HCT116 (cell line): ENCODE measurements around the gene URAD. TPM values are rescaled to one million over a fixed set of nuclear protein-coding genes. Genes with fewer than 3 reads are reported as not detected.

Experiments
- ATAC-seq: fragments of 200-7000 bp; cut with Tn5 transposase; 2 replicates; pipeline ENCODE4 v1.9.1; 2020; ENCODE audit warnings: mild to moderate bottlenecking, moderate library complexity
- BruUV-seq: library from RNA; stranded (reverse); fragments of 400-500 nt; replicated peaks from 2 replicates; lab custom pipeline; 2021; lab: Mats Ljungman, UMichigan
- CTCF ChIA-PET: fragments of 300-600 bp; sonication (Branson Sonifier 250); formaldehyde crosslinking; loops from one replicate; lab custom pipeline; 2021; ENCODE audit warnings: antibody characterized with exemption; lab: Charles Lee
- POLR2A ChIA-PET: fragments of 300-600, 350-600 bp; sonication (Branson Sonifier 250); formaldehyde crosslinking; loops from one replicate; lab custom pipeline; 2021; ENCODE audit warnings: antibody characterized with exemption; lab: Charles Lee
- RAD21 ChIA-PET, 2 experiments: fragments of 300-600 bp; sonication (Branson Sonifier 250); formaldehyde crosslinking; loops; one replicate each; lab custom pipeline; 2023; ENCODE audit warnings: low total read pairs in 2 of 2; ENCODE audit not compliant: uncharacterized antibody in 2 of 2, unreplicated experiment in 2 of 2, low non-redundant PET in 1 of 2; lab: Charles Lee
- DNase-seq: peaks from one replicate; pipeline ENCODE4 v3.0.0-alpha.2; 2010; ENCODE audit warnings: low read depth, low spot score
- H2AFZ ChIP-seq: fragments of 200-600 bp; shearing (Covaris generic), sonication (generic); 2 replicates; pipeline ENCODE4 v1.6.1; 2017; ENCODE audit warnings: low read depth, mixed run types, mixed read lengths, antibody characterized with exemption, low read length; ENCODE audit not compliant: poor library complexity, severe bottlenecking
- H3K27ac ChIP-seq: 2 replicates; pipeline ENCODE4 v1.5.1; 2012; ENCODE audit warnings: low read depth, low read length
- H3K27me3 ChIP-seq: fragments of 200-600 bp; sonication (generic); 2 replicates; pipeline ENCODE4 v1.6.1; 2016; ENCODE audit warnings: mixed run types, low read length, mixed read lengths; ENCODE audit not compliant: insufficient read depth
- H3K36me3 ChIP-seq, 2 experiments: fragments of 200-500 bp in 1 of 2; fragments of 200-600 bp in 1 of 2; sonication (Bioruptor generic) in 1 of 2; sonication (generic) in 1 of 2; 2 replicates each; pipeline versions ENCODE4 v1.5.1 to v1.6.1; 2014 to 2016; ENCODE audit warnings: low read length in 2 of 2, inconsistent platforms in 1 of 2, mixed read lengths in 1 of 2, mixed run types in 1 of 2; ENCODE audit not compliant: insufficient read depth in 2 of 2, control insufficient read depth in 1 of 2
- H3K4me1 ChIP-seq, 2 experiments: fragments of 200-600 bp in 1 of 2; sonication (generic) in 1 of 2; 2 replicates each; pipeline versions ENCODE4 v1.5.1 to v1.6.1; 2012 to 2017; ENCODE audit warnings: low read length in 2 of 2, inconsistent platforms in 1 of 2, mild to moderate bottlenecking in 1 of 2, mixed read lengths in 1 of 2, mixed run types in 1 of 2, moderate library complexity in 1 of 2; ENCODE audit not compliant: insufficient read depth in 2 of 2, control insufficient read depth in 1 of 2
- H3K4me2 ChIP-seq: fragments of 200-600 bp; sonication (generic); 2 replicates; pipeline ENCODE4 v1.6.1; 2017; ENCODE audit warnings: mixed run types, low read length, mixed read lengths
- H3K4me3 ChIP-seq, 2 experiments: fragments of 200-600 bp in 1 of 2; sonication (generic) in 1 of 2; replicated peaks in 1 of 2; 2 replicates each; pipeline ENCODE4 v1.5.1; 2011 to 2016; ENCODE audit warnings: low read length in 2 of 2, control low read depth in 1 of 2, low read depth in 1 of 2, mild to moderate bottlenecking in 1 of 2, mixed read lengths in 1 of 2, mixed run types in 1 of 2
- H3K79me2 ChIP-seq: fragments of 200-600 bp; sonication (generic); 2 replicates; pipeline ENCODE4 v1.6.1; 2017; ENCODE audit warnings: mild to moderate bottlenecking, mixed run types, low read length, moderate library complexity, mixed read lengths; ENCODE audit not compliant: insufficient read depth
- H3K9ac ChIP-seq: fragments of 200-600 bp; sonication (generic); 2 replicates; pipeline ENCODE4 v1.6.1; 2016; ENCODE audit warnings: low read length, mixed read lengths
- H3K9me2 ChIP-seq: fragments of 200-600 bp; sonication (generic), shearing (Covaris generic); 2 replicates; pipeline ENCODE4 v1.6.1; 2017; ENCODE audit warnings: mixed run types, mild to moderate bottlenecking, moderate library complexity; ENCODE audit not compliant: insufficient read depth
- H3K9me3 ChIP-seq, 2 experiments: fragments of 200-500 bp in 1 of 2; fragments of 200-600 bp in 1 of 2; sonication (Bioruptor generic) in 1 of 2; sonication (generic) in 1 of 2; 2 replicates each; pipeline ENCODE4 v1.6.1; 2014 to 2017; ENCODE audit warnings: low read length in 2 of 2, mixed read lengths in 2 of 2, inconsistent platforms in 1 of 2, low read depth in 1 of 2, mild to moderate bottlenecking in 1 of 2, mixed run types in 1 of 2, moderate library complexity in 1 of 2; ENCODE audit not compliant: control insufficient read depth in 1 of 2, insufficient read depth in 1 of 2
- H4K20me1 ChIP-seq: fragments of 200-600 bp; sonication (generic), shearing (Covaris generic); 2 replicates; pipeline ENCODE4 v1.6.1; 2017; ENCODE audit warnings: mixed run types, mild to moderate bottlenecking, moderate library complexity; ENCODE audit not compliant: insufficient read depth
- ATF3 ChIP-seq: IDR thresholded peaks from 2 replicates; pipeline ENCODE4 v1.6.1; 2012
- CBX3 ChIP-seq: IDR thresholded peaks from 2 replicates; pipeline ENCODE4 v1.6.1; 2012; ENCODE audit warnings: low read depth
- EGR1 ChIP-seq: IDR thresholded peaks from 2 replicates; pipeline ENCODE4 v1.6.1; 2012; ENCODE audit warnings: low read depth
- ELF1 ChIP-seq: IDR thresholded peaks from 2 replicates; pipeline ENCODE4 v1.6.1; 2012; ENCODE audit warnings: low read depth, borderline replicate concordance
- EZH2phosphoT487 ChIP-seq: fragments of 200-600 bp; IDR thresholded peaks from 2 replicates; pipeline ENCODE4 v1.6.1; 2018; ENCODE audit warnings: antibody characterized with exemption, borderline replicate concordance
- FOSL1 ChIP-seq: IDR thresholded peaks from 2 replicates; pipeline ENCODE4 v1.6.1; 2012; ENCODE audit warnings: low read depth
- POLR2A ChIP-seq: IDR thresholded peaks from 2 replicates; pipeline ENCODE4 v1.7.0; 2011; ENCODE audit warnings: borderline replicate concordance; ENCODE audit not compliant: insufficient read depth, insufficient read length; ENCODE audit errors: extremely low read depth
- POLR2AphosphoS5 ChIP-seq: IDR thresholded peaks from 2 replicates; pipeline ENCODE4 v1.6.1; 2011; ENCODE audit warnings: mild to moderate bottlenecking, low read depth, low read length, moderate library complexity
- SRF ChIP-seq: IDR thresholded peaks from 2 replicates; pipeline ENCODE4 v1.6.1; 2012; ENCODE audit warnings: low read depth
- TCF7L2 ChIP-seq: IDR thresholded peaks from 2 replicates; pipeline ENCODE4 v1.7.0; 2011; ENCODE audit warnings: borderline replicate concordance, inconsistent platforms; ENCODE audit not compliant: insufficient read depth, insufficient read length; ENCODE audit errors: extremely low read depth
- YY1 ChIP-seq: IDR thresholded peaks from 2 replicates; pipeline ENCODE4 v1.6.1; 2011; ENCODE audit warnings: low read length, low read depth, moderate library complexity, mild to moderate bottlenecking; ENCODE audit not compliant: insufficient replicate concordance; ENCODE audit errors: extremely low read depth
- ZFX ChIP-seq: fragments of 450-650 bp; IDR thresholded peaks from 2 replicates; pipeline ENCODE4 v1.6.1; 2017
- ZNF274 ChIP-seq: fragments of 200-500 bp; sonication (Bioruptor generic); IDR thresholded peaks from 2 replicates; pipeline ENCODE4 v1.6.1; 2014; ENCODE audit warnings: mild to moderate bottlenecking, low read depth, low read length, inconsistent platforms
- intact Hi-C: fragments of 100-400 bp; cut with micrococcal nuclease; formaldehyde crosslinking; loops from 2 replicates; pipeline ENCODE4 v1.10.0; 2022
- total RNA-seq: library from RNA; stranded (reverse); gene quantifications from one replicate; pipeline ENCODE4 v1.2.1, GENCODE V29; 2021; ENCODE audit not compliant: unreplicated experiment

The URAD gene
- total RNA-seq, 1 experiment from 2014 or later: not detected

- H4K20me1 ChIP-seq: no peaks in the 10 kb centered on the region
- H3K9ac ChIP-seq: no peak overlapping the region
- H3K4me3 ChIP-seq: no peak overlapping the region
- POLR2A ChIA-PET: no interaction called here
- no peaks in the 10 kb centered on the region for H3K9me3 ChIP-seq
- BruUV-seq: no TSS peak
- TF ChIP-seq FOSL1: no peak
- no peak for TF ChIP-seq TCF7L2
- TF ChIP-seq ATF3: no peak
- TF ChIP-seq YY1: no peak
- TF ChIP-seq POLR2AphosphoS5: no peak
- no peak for TF ChIP-seq CBX3
- no peak for TF ChIP-seq SRF
- TF ChIP-seq ZFX: no peak
- no peak for TF ChIP-seq EZH2phosphoT487
- TF ChIP-seq POLR2A: no peak
- TF ChIP-seq ELF1: no peak
- TF ChIP-seq EGR1: no peak
- TF ChIP-seq ZNF274: no peak
- H3K36me3 ChIP-seq: no peaks in the 10 kb centered on the region
- H3K27me3 ChIP-seq: no peaks in the 10 kb centered on the region
- H3K4me2 ChIP-seq: no peak overlapping the region
- peaks cover 6 to 20% of the 10 kb centered on the region in 2 experiments; a peak in 3 of 4 replicates for H3K4me1 ChIP-seq
- no peak for ATAC-seq
- no peak overlapping the region for H3K27ac ChIP-seq
- CTCF ChIA-PET: no interaction called here
- no peak overlapping the region for H2AFZ ChIP-seq
- peaks cover 24% of the 10 kb centered on the region for H3K79me2 ChIP-seq
- no peaks in the 10 kb centered on the region for H3K9me2 ChIP-seq
- no peak for DNase-seq
- RAD21 ChIA-PET: no interaction called here
- intact Hi-C loops: no loop called here
These were observed 17.3 kb downstream of the URAD start for GRCh38 chr13:27971236-27971645.
